Measurements from ENCODE around the gene PI4K2B.
"Not testable (repeated sequence)": the region's sequence is repeated elsewhere in the genome, so short reads cannot be mapped to it uniquely, and the experiment has no call there.

DNA sequence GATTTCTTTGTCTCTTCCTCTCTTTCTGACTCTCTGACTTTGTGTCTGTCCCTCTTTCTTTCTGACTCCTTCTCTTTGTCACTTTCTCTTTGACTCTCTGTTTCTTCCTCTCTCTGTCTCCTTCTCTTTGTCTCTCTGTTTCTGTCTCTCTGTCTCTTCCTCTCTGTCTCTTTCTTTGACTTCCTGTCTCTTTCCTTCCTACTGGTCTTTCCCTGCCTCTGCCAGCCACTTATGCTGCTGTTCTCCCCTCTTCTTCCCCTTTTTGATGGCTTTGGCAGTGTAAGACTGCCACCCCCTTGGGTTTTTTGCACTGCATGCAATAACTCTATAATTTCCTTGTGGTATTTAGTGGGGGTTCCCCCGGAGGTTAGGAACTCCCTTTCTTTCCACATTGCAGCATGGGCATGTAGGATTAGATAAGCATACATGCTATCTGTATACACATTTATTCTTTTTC, 6.9 kb downstream of the PI4K2B start:
- TF ChIP-seq POLR2AphosphoS5 (IDR thresholded peaks at IDR 0.05; ENCODE audit: borderline replicate concordance, low read depth, low read length); EZH2 (IDR thresholded peaks at IDR 0.05): not testable (repeated sequence)

All from SK-N-MC (cell line).